ENCODE data around the gene GHITM.

The GHITM gene

GRCh38 chr10:84139126-84140035 is at the start of gene GHITM:
TSS of gene GHITM (plus strand) at chr10:84139509. CDS start at chr10:84141501, 1,992 bp downstream.
- peak; percentile 92 for ATAC-seq (ENCODE audit: low read depth)
- Histone ChIP-seq H3K9me3 (ENCODE audit: severe bottlenecking) (no peaks in the 10 kb centered on the region), H3K27ac (ENCODE audit: poor library complexity, severe bottlenecking) (peak within 1 kb of the TSS; percentile 63), H3K4me1 (ENCODE audit: insufficient read depth, poor library complexity, severe bottlenecking) (peaks cover 9% of the 10 kb centered on the region), H3K27me3 (ENCODE audit: insufficient read depth, poor library complexity, severe bottlenecking) (no peaks in the 10 kb centered on the region), H3K4me3 (ENCODE audit: severe bottlenecking) (peak within 1 kb of the TSS; percentile 76), H3K36me3 (ENCODE audit: low read depth) (peaks cover 38% of the 10 kb centered on the region)
- TF ChIP-seq CTCF (IDR thresholded peaks at IDR 0.05; ENCODE audit: poor library complexity, severe bottlenecking) = no peak
- peak; percentile 96 for DNase-seq (ENCODE audit: low spot score)

GRCh38 chr10:84095811-84096497 is 43.4 kb upstream of the GHITM start:
- Histone ChIP-seq H3K27me3 (ENCODE audit: insufficient read depth, poor library complexity, severe bottlenecking) (no peaks in the 10 kb centered on the region), H3K4me1 (ENCODE audit: insufficient read depth, poor library complexity, severe bottlenecking) (no peaks in the 10 kb centered on the region), H3K9me3 (ENCODE audit: severe bottlenecking) (no peaks in the 10 kb centered on the region), H3K36me3 (ENCODE audit: low read depth) (no peaks in the 10 kb centered on the region), H3K27ac (ENCODE audit: poor library complexity, severe bottlenecking) (no peak overlapping the region), H3K4me3 (ENCODE audit: severe bottlenecking) (no peak overlapping the region)
- ATAC-seq (ENCODE audit: low read depth) = peak; percentile 45; the same call in 2 of the 3 replicates
- no peak for DNase-seq (ENCODE audit: low spot score)
- no peak for TF ChIP-seq CTCF (IDR thresholded peaks at IDR 0.05; ENCODE audit: poor library complexity, severe bottlenecking)

GRCh38 chr10:84097787-84098353 is 41.4 kb upstream of the GHITM start:
- H3K4me3 ChIP-seq (ENCODE audit: severe bottlenecking) = no peak overlapping the region
- no peaks in the 10 kb centered on the region for H3K4me1 ChIP-seq (ENCODE audit: insufficient read depth, poor library complexity, severe bottlenecking)
- H3K36me3 ChIP-seq (ENCODE audit: low read depth) = no peaks in the 10 kb centered on the region
- TF ChIP-seq CTCF (IDR thresholded peaks at IDR 0.05; ENCODE audit: poor library complexity, severe bottlenecking) = peak; percentile 83
- H3K9me3 ChIP-seq (ENCODE audit: severe bottlenecking) = no peaks in the 10 kb centered on the region
- ATAC-seq (ENCODE audit: low read depth) (no peak), DNase-seq (ENCODE audit: low spot score) (no peak)
- no peaks in the 10 kb centered on the region for H3K27me3 ChIP-seq (ENCODE audit: insufficient read depth, poor library complexity, severe bottlenecking)
- no peak overlapping the region for H3K27ac ChIP-seq (ENCODE audit: poor library complexity, severe bottlenecking)

- no peak for DNase-seq (ENCODE audit: low spot score)
- Histone ChIP-seq H3K36me3 (ENCODE audit: low read depth) (no peaks in the 10 kb centered on the region), H3K4me3 (ENCODE audit: severe bottlenecking) (no peak overlapping the region), H3K27ac (ENCODE audit: poor library complexity, severe bottlenecking) (no peak overlapping the region), H3K4me1 (ENCODE audit: insufficient read depth, poor library complexity, severe bottlenecking) (no peaks in the 10 kb centered on the region), H3K27me3 (ENCODE audit: insufficient read depth, poor library complexity, severe bottlenecking) (no peaks in the 10 kb centered on the region), H3K9me3 (ENCODE audit: severe bottlenecking) (no peaks in the 10 kb centered on the region)
- ATAC-seq (ENCODE audit: low read depth) = no peak
- TF ChIP-seq CTCF (IDR thresholded peaks at IDR 0.05; ENCODE audit: poor library complexity, severe bottlenecking) = no peak
These were observed 40.6 kb upstream of the GHITM start for GRCh38 chr10:84098667-84099066.
